Measurements from ENCODE around the gene LPO.

The LPO gene

GRCh38 chr17:58294034-58294433, 55.6 kb downstream of the LPO start:
- Histone ChIP-seq H3K4ac (ENCODE audit: low read depth, low read length) (no peak overlapping the region), H3K23ac (ENCODE audit: low read length) (no peak overlapping the region)

DNA sequence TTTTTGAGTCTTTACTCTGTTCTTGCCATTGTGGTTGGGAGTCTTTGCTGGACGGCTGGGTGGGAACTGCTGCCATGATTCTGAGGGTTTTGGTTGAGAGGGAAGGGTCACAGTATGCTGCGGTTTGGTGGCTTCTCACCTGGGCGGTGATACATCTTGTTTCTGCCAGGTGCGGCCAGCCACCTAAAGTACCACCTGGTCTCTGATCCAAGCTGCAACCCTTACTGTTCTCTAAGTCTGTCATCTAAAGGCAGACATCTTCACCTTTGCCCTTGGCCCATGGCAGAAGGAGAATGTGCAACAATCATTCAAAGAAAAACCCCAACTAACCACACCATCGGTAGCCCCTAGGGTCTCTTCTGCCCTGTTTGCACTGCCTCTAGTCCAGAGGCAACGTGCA, 62.0 kb downstream of the LPO start:
- H3K79me1 ChIP-seq (ENCODE audit: low read length) = no peaks in the 10 kb centered on the region
- H4K5ac ChIP-seq (ENCODE audit: low read length) = no peak overlapping the region
- no peaks in the 10 kb centered on the region for H3K79me2 ChIP-seq (ENCODE audit: control insufficient read depth, insufficient read depth, low read length)
- H2BK15ac ChIP-seq (replicated peaks; ENCODE audit: low read depth) = no peak overlapping the region
- no peaks in the 10 kb centered on the region for H3K4me1 ChIP-seq (ENCODE audit: control insufficient read depth, low read depth, low read length)
- H3K23ac ChIP-seq (ENCODE audit: low read length) = no peak overlapping the region
- no peak for DNase-seq
- no peak overlapping the region for H3K4me3 ChIP-seq (ENCODE audit: low read length)
- no peak overlapping the region for H2BK120ac ChIP-seq (ENCODE audit: low read depth, low read length)
- H3K4ac ChIP-seq (ENCODE audit: low read depth, low read length) = no peak overlapping the region
- H3K18ac ChIP-seq (ENCODE audit: low read length) = no peak overlapping the region
- no peak overlapping the region for H3K27ac ChIP-seq (ENCODE audit: low read depth, low read length)
- no peak overlapping the region for H3K4me2 ChIP-seq (ENCODE audit: low read length)
- H3K36me3 ChIP-seq (ENCODE audit: control insufficient read depth, insufficient read depth, low read length) = no peaks in the 10 kb centered on the region
- WGBS (ENCODE audit: extremely low coverage, insufficient coverage, low lambda C conversion rate) = no CpG with 5 or more reads among the region's 6 CpGs
- no peak overlapping the region for H3K9ac ChIP-seq (ENCODE audit: low read length)
- H2BK5ac ChIP-seq (ENCODE audit: low read length) = no peak overlapping the region
- no peak overlapping the region for H3K56ac ChIP-seq (ENCODE audit: low read length)
- H2AK5ac ChIP-seq (ENCODE audit: low read length) = no peak overlapping the region
- no peaks in the 10 kb centered on the region for H3K27me3 ChIP-seq (ENCODE audit: insufficient read depth, low read length, poor library complexity)
- H4K8ac ChIP-seq (ENCODE audit: low read depth, low read length) = no peak overlapping the region

More at GRCh38 chr17:58294034-58294433, 55.6 kb downstream of the LPO start:
- Histone ChIP-seq H3K79me2 (ENCODE audit: control insufficient read depth, insufficient read depth, low read length) (no peaks in the 10 kb centered on the region), H3K36me3 (ENCODE audit: control insufficient read depth, insufficient read depth, low read length) (no peaks in the 10 kb centered on the region), H3K4me2 (ENCODE audit: low read length) (no peak overlapping the region), H2BK5ac (ENCODE audit: low read length) (no peak overlapping the region), H3K27me3 (ENCODE audit: insufficient read depth, low read length, poor library complexity) (no peaks in the 10 kb centered on the region), H3K27ac (ENCODE audit: low read depth, low read length) (no peak overlapping the region), H4K8ac (ENCODE audit: low read depth, low read length) (no peak overlapping the region), H2AK5ac (ENCODE audit: low read length) (no peak overlapping the region), H2BK15ac (replicated peaks; ENCODE audit: low read depth) (no peak overlapping the region), H3K79me1 (ENCODE audit: low read length) (no peaks in the 10 kb centered on the region), H2BK120ac (ENCODE audit: low read depth, low read length) (no peak overlapping the region), H3K9ac (ENCODE audit: low read length) (no peak overlapping the region), H4K5ac (ENCODE audit: low read length) (no peak overlapping the region), H3K4me3 (ENCODE audit: low read length) (no peak overlapping the region), H3K56ac (ENCODE audit: low read length) (no peak overlapping the region), H3K4me1 (ENCODE audit: control insufficient read depth, low read depth, low read length) (no peaks in the 10 kb centered on the region), H3K18ac (ENCODE audit: low read length) (no peak overlapping the region)
- no CpG with 5 or more reads among the region's 1 CpG for WGBS (ENCODE audit: extremely low coverage, insufficient coverage, low lambda C conversion rate)
- DNase-seq = no peak

DNA sequence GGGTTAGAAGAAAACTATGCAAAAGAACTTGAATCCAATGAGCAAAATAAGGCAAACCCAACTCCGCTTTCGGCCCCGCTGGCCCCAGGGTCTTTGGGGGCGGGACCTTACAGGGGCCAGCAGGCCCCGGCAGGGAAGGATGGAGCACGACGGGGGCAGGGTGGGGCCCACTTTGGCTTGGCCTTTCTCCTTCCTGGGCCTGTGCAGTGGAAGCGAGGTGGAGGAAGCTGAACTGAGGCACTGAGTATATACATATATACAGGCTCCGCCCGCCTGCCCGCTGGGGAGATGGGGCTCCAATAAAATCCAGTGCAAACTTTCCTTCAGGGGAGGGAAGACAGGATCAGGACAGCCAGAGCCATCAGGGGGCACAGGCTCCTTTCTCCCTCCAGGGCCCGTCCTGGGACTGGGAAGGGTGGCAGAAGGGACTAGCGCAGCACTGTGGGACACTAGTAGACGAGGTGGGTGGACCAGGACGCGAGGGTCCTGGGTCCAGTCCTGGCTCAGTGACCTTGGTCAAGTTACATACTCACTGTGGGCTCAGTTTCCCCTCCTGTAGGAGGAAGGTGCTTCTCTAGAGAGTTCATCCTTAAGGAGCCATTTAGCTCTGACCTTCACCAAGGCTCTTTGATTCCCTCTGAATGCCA, 63.2 kb downstream of the LPO start:
- no peaks in the 10 kb centered on the region for H3K36me3 ChIP-seq (ENCODE audit: control insufficient read depth, insufficient read depth, low read length)
- no peak for DNase-seq

DNA sequence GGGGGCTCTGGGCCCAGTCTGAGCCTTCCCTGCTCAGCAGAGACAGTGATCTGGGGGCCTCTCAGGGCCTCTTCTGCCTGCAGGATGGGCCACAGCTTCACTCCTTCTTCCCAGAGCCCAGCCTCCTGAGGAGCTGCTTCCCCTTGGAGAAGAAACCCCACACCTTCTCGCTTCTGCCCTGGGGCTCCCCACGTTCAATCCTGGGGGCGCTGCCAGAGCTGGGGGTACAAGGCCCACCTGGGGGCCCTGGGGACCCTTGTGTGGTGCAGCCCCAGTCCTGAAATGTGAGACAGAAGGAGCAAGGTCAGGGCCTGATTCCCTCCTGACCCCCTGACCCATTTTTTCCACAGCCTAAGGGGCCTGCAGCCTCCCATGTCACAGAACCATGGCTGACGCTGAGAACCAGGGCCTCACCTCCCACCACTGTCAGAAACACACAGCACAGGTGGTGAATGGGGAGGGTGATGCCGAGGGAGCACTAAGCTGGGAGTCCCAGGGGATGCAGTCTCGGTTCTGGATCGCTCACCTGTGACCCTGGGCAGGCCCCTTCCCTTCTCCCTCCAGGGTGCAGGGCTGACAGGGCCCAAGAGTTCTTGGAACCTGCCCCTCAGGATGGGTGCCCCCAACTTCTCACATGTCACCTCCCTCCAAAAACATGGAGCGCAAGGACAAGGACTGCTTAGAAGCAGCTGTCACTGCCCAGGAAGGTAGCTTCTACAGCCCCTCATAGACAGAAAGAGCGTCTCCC, 64.0 kb downstream of the LPO start:
- H3K9ac ChIP-seq (ENCODE audit: low read length) = no peak overlapping the region
- H3K4ac ChIP-seq (ENCODE audit: low read depth, low read length) = no peak overlapping the region
- no peak overlapping the region for H3K56ac ChIP-seq (ENCODE audit: low read length)
- H3K4me2 ChIP-seq (ENCODE audit: low read length) = no peak overlapping the region
- H2BK120ac ChIP-seq (ENCODE audit: low read depth, low read length) = no peak overlapping the region
- no peak for DNase-seq
- H3K4me3 ChIP-seq (ENCODE audit: low read length) = no peak overlapping the region
- H2BK5ac ChIP-seq (ENCODE audit: low read length) = no peak overlapping the region
- H2AK5ac ChIP-seq (ENCODE audit: low read length) = no peak overlapping the region
- H3K27me3 ChIP-seq (ENCODE audit: insufficient read depth, low read length, poor library complexity) = no peaks in the 10 kb centered on the region
- no peaks in the 10 kb centered on the region for H3K79me1 ChIP-seq (ENCODE audit: low read length)
- no peaks in the 10 kb centered on the region for H3K4me1 ChIP-seq (ENCODE audit: control insufficient read depth, low read depth, low read length)
- H4K5ac ChIP-seq (ENCODE audit: low read length) = no peak overlapping the region
- no peak overlapping the region for H3K18ac ChIP-seq (ENCODE audit: low read length)
- H4K8ac ChIP-seq (ENCODE audit: low read depth, low read length) = no peak overlapping the region
- no peak overlapping the region for H3K23ac ChIP-seq (ENCODE audit: low read length)
- H3K27ac ChIP-seq (ENCODE audit: low read depth, low read length) = no peak overlapping the region
- no peaks in the 10 kb centered on the region for H3K36me3 ChIP-seq (ENCODE audit: control insufficient read depth, insufficient read depth, low read length)
- WGBS (ENCODE audit: extremely low coverage, insufficient coverage, low lambda C conversion rate) = no CpG with 5 or more reads among the region's 9 CpGs
- H2BK15ac ChIP-seq (replicated peaks; ENCODE audit: low read depth) = no peak overlapping the region
- no peaks in the 10 kb centered on the region for H3K79me2 ChIP-seq (ENCODE audit: control insufficient read depth, insufficient read depth, low read length)

More for the DNA sequence above, 63.2 kb downstream of the LPO start:
- H3K4me2 ChIP-seq (ENCODE audit: low read length) = no peak overlapping the region
- no peak overlapping the region for H3K4ac ChIP-seq (ENCODE audit: low read depth, low read length)
- H3K79me2 ChIP-seq (ENCODE audit: control insufficient read depth, insufficient read depth, low read length) = no peaks in the 10 kb centered on the region
- no peak overlapping the region for H3K4me3 ChIP-seq (ENCODE audit: low read length)
- whole genome bisulfite sequencing (ENCODE audit: extremely low coverage, insufficient coverage, low lambda C conversion rate) = no CpG with 5 or more reads among the region's 16 CpGs
- H4K8ac ChIP-seq (ENCODE audit: low read depth, low read length) = no peak overlapping the region
- H3K56ac ChIP-seq (ENCODE audit: low read length) = no peak overlapping the region
- H3K27ac ChIP-seq (ENCODE audit: low read depth, low read length) = no peak overlapping the region
- no peak overlapping the region for H2AK5ac ChIP-seq (ENCODE audit: low read length)
- H3K18ac ChIP-seq (ENCODE audit: low read length) = no peak overlapping the region
- H3K4me1 ChIP-seq (ENCODE audit: control insufficient read depth, low read depth, low read length) = no peaks in the 10 kb centered on the region
- no peak overlapping the region for H4K5ac ChIP-seq (ENCODE audit: low read length)
- no peak overlapping the region for H2BK15ac ChIP-seq (replicated peaks; ENCODE audit: low read depth)
- no peak overlapping the region for H3K9ac ChIP-seq (ENCODE audit: low read length)
- H2BK5ac ChIP-seq (ENCODE audit: low read length) = no peak overlapping the region
- no peak overlapping the region for H3K23ac ChIP-seq (ENCODE audit: low read length)
- no peak overlapping the region for H2BK120ac ChIP-seq (ENCODE audit: low read depth, low read length)
- no peaks in the 10 kb centered on the region for H3K79me1 ChIP-seq (ENCODE audit: low read length)
- no peaks in the 10 kb centered on the region for H3K27me3 ChIP-seq (ENCODE audit: insufficient read depth, low read length, poor library complexity)

DNA sequence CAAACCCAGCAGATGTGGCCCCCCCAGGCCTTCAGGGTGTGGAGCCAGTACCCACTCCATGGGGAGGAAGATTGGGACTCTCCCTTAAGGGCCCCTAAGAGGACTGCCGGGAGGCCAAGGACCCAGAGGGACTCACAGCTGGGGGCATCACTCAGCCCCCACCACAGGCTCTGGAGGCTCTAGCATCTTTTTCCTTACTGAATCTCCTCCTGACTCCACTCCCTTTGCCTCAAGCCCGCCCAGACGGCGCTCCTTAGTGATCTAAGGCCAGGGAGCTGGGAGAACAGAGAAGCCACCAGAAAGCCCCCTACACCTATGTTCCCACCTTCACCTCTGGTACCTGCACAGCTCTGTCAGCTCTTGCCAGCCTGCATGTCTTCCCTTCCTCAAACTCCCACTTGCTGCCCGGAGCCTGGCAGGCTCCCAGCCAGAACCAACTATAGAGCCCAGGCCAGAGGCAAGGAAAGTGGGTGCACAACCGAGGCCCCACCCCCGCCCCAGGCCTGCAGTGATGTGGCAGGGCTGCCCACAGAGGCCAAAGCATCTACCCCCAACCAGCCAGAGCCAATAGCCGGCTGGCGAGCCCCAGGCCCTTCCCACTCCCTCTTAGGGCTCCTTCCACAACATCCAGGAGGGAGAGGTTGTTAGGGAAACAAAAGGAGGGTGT, 64.7 kb downstream of the LPO start:
- H3K27me3 ChIP-seq (ENCODE audit: insufficient read depth, low read length, poor library complexity) = no peaks in the 10 kb centered on the region
- H2BK15ac ChIP-seq (replicated peaks; ENCODE audit: low read depth) = no peak overlapping the region
- H4K8ac ChIP-seq (ENCODE audit: low read depth, low read length) = no peak overlapping the region
- H3K79me1 ChIP-seq (ENCODE audit: low read length) = no peaks in the 10 kb centered on the region
- no peak overlapping the region for H3K4me2 ChIP-seq (ENCODE audit: low read length)
- no CpG with 5 or more reads among the region's 9 CpGs for WGBS (ENCODE audit: extremely low coverage, insufficient coverage, low lambda C conversion rate)
- no peak overlapping the region for H3K9ac ChIP-seq (ENCODE audit: low read length)
- no peaks in the 10 kb centered on the region for H3K79me2 ChIP-seq (ENCODE audit: control insufficient read depth, insufficient read depth, low read length)
- no peak overlapping the region for H2BK120ac ChIP-seq (ENCODE audit: low read depth, low read length)
- no peak overlapping the region for H4K5ac ChIP-seq (ENCODE audit: low read length)
- H2BK5ac ChIP-seq (ENCODE audit: low read length) = no peak overlapping the region
- H3K4ac ChIP-seq (ENCODE audit: low read depth, low read length) = no peak overlapping the region
- no peak overlapping the region for H3K4me3 ChIP-seq (ENCODE audit: low read length)
- H3K36me3 ChIP-seq (ENCODE audit: control insufficient read depth, insufficient read depth, low read length) = no peaks in the 10 kb centered on the region
- no peak for DNase-seq
- H3K27ac ChIP-seq (ENCODE audit: low read depth, low read length) = no peak overlapping the region
- no peak overlapping the region for H3K23ac ChIP-seq (ENCODE audit: low read length)
- no peaks in the 10 kb centered on the region for H3K4me1 ChIP-seq (ENCODE audit: control insufficient read depth, low read depth, low read length)
- H3K56ac ChIP-seq (ENCODE audit: low read length) = no peak overlapping the region
- H3K18ac ChIP-seq (ENCODE audit: low read length) = no peak overlapping the region
- no peak overlapping the region for H2AK5ac ChIP-seq (ENCODE audit: low read length)
